Activated CD4-positive, alpha-beta T cell treated with anti-CD3 and anti-CD28 coated beads, Interleukin-2, amount 10 ng/mL, durations not matched to agents 7 days and 5 days (primary cell): ENCODE results near the gene C16orf46. TPM values are rescaled to one million over a fixed set of nuclear protein-coding genes. Genes with fewer than 3 reads are reported as not detected.

Experiments
- CTCF ChIA-PET: fragments of 350-600 bp; sonication (Branson Sonifier 250); formaldehyde crosslinking; loops from one replicate; lab custom pipeline; 2021; ENCODE audit warnings: antibody characterized with exemption; lab: Charles Lee
- POLR2A ChIA-PET: fragments of 350-600 bp; sonication (Branson Sonifier 250); formaldehyde crosslinking; loops from one replicate; lab custom pipeline; 2021; ENCODE audit warnings: antibody characterized with exemption; lab: Charles Lee
- DNase-seq: peaks from one replicate; pipeline ENCODE4 v3.0.0-alpha.2; 2020
- H3K27ac Mint-ChIP-seq: one replicate; pipeline ENCODE4 v1.8.0; 2021; ENCODE audit warnings: mild to moderate bottlenecking, moderate library complexity, mixed read lengths
- H3K27me3 Mint-ChIP-seq: one replicate; pipeline ENCODE4 v1.8.0; 2021; ENCODE audit warnings: mixed read lengths
- H3K36me3 Mint-ChIP-seq: one replicate; pipeline ENCODE4 v1.8.0; 2021; ENCODE audit warnings: low read depth, mixed read lengths
- H3K4me1 Mint-ChIP-seq: one replicate; pipeline ENCODE4 v1.8.0; 2021; ENCODE audit warnings: mixed read lengths
- H3K4me3 Mint-ChIP-seq: one replicate; pipeline ENCODE4 v1.8.0; 2021; ENCODE audit warnings: mild to moderate bottlenecking, moderate library complexity, mixed read lengths
- H3K9me3 Mint-ChIP-seq: one replicate; pipeline ENCODE4 v1.8.0; 2021; ENCODE audit warnings: mixed read lengths
- total RNA-seq, 2 experiments: library from RNA; stranded (reverse); gene quantifications; one replicate each; pipeline ENCODE4 v1.2.3, GENCODE V29; 2021

Gene C16orf46
- total RNA-seq, 2 experiments from 2014 or later, result 0.17 TPM; not detected in 1

DNA sequence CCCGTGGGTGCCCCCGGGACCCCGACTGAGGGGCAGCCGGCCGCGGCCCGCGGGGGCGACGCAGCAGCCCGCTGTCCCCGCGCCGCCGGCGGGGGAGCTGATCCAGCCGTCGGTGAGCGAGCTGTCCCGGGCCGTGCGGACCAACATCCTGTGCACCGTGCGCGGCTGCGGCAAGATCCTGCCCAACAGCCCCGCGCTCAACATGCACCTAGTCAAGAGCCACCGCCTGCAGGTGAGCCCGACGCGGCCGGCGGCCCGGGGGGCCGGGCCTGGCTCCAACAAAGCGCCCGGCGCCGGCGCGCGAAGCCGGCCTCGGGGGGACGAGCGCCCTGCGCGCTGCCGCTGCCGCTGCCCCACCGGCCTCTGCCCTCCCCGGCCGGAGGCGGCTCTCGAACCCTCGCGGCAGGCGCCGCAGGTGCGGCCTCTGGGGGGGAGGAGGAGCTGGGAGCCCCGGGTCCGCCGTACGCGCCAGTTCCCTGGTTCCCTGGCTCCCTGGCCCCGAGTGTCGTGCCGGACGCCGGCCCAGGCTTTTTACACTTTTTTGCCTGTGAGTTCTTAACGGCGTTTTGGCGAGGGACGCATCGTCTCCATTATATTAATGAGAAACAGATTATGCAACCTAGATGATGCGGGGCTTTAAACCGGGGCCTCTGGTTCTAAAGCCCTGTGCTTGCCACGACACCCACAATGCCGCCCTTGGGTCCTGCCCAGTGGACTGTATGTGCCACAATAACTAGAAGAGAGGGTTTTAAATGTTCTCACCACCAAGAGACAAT, 40.9 kb downstream of the C16orf46 start:
- Mint-ChIP-seq H3K27me3 (no peaks in the 10 kb centered on the region), H3K27ac (peak overlapping the region; percentile 82), H3K9me3 (no peaks in the 10 kb centered on the region), H3K4me1 (peaks cover 29% of the 10 kb centered on the region), H3K36me3 (peaks cover 34% of the 10 kb centered on the region), H3K4me3 (peak overlapping the region; percentile 83)
- ChIA-PET CTCF (interaction anchor here (0.5 to 7.0 kb wide), 37 partner anchors 9 to 808 kb away, joined by 3 to 70 read pairs (median 4); partner anchors contain the start of genes C16orf46, CENPN and CMC2), POLR2A (interaction anchor here (0.7 kb wide), 1 partner anchor 328 kb away, joined by 5 read pairs; no protein-coding TSS in a partner anchor)
- DNase-seq, result peak; percentile 56

DNA sequence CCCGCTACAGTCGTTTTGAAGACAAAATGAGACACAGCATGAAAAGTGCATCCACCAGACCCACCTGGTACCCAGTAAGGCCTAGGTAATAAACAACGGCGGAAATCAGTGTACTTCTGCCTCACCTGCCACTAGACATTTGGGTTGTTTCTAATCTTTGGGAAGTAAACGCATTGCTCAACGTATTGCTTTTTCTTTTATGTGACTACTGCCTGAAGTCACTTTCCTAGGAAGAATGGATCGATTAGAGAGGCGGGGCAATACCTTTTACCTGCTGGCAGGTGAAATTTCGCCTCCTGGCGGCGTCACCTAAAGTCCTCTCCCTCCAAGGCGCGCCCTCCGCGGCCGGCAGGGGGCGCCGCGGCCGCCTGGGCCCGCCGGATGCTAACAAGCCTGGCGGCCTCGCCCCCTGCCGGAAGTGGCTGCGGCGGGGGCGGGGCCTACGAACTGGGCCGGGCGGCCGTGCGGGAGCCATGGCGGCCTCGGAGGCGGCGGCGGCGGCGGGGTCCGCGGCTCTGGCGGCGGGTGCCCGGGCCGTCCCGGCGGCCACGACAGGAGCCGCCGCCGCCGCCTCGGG, 41.6 kb downstream of the C16orf46 start, which contains the start of gene ATMIN:
Gene ATMIN (plus strand): TSS at position 445 of the 577 bp plus-strand sequence. CDS start 29 bp downstream, at position 474.
- Mint-ChIP-seq H3K4me3 (peak within 1 kb of the TSS; percentile 83), H3K4me1 (peaks cover 29% of the 10 kb centered on the region), H3K27ac (peak within 1 kb of the TSS; percentile 82), H3K27me3 (no peaks in the 10 kb centered on the region), H3K9me3 (no peaks in the 10 kb centered on the region), H3K36me3 (peaks cover 32% of the 10 kb centered on the region)
- CTCF ChIA-PET, result interaction anchor here (0.5 to 7.0 kb wide), 38 partner anchors 10 to 722 kb away, joined by 3 to 70 read pairs (median 4); partner anchors contain the start of genes C16orf46, CENPN and CMC2
- POLR2A ChIA-PET, result interaction anchor here (0.7 kb wide), 1 partner anchor 329 kb away, joined by 5 read pairs; no protein-coding TSS in a partner anchor
- peak; percentile 87 for DNase-seq

DNA sequence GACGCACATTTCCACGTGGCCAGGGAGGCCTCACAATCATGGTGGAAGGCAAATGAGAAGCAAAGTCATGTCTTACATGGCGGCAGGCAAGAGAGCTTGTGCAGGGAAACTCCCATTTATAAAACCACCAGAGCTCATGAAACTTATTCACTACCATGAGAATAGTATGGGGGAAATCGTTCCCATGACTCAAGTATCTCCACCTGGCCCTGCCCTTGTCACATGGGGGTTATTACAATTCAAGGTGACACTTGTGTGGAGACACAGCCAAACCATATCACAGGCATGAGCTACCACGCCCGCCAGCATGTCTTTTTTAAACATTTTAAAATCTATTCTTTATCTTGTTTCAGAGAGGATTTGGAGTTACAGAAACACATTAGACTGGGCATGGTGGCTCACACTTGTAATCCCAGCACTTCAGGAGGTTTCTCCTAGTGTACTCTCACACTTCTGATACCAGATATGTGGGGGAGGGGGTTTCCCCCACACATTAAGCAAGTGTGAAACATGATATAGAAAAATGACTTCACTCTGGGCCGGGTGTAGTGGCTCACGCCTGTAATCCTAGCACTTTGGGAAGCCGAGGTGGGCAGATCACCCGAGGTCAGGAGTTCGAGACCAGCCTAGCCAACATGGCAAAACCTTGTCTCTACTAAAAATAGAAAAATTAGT, 47.0 kb downstream of the C16orf46 start:
- no peak for DNase-seq
- no peak overlapping the region for H3K27ac Mint-ChIP-seq
- no peak overlapping the region for H3K4me3 Mint-ChIP-seq
- H3K36me3 Mint-ChIP-seq, result peaks cover 55% of the 10 kb centered on the region
- peaks cover 2% of the 10 kb centered on the region for H3K4me1 Mint-ChIP-seq
- H3K9me3 Mint-ChIP-seq, result no peaks in the 10 kb centered on the region
- H3K27me3 Mint-ChIP-seq, result no peaks in the 10 kb centered on the region
- POLR2A ChIA-PET, result no interaction called here
- CTCF ChIA-PET, result interaction anchor here (1.1 to 1.2 kb wide), 2 partner anchors 23 to 708 kb away, joined by 3 read pairs; partner anchors contain the start of gene CENPN

DNA sequence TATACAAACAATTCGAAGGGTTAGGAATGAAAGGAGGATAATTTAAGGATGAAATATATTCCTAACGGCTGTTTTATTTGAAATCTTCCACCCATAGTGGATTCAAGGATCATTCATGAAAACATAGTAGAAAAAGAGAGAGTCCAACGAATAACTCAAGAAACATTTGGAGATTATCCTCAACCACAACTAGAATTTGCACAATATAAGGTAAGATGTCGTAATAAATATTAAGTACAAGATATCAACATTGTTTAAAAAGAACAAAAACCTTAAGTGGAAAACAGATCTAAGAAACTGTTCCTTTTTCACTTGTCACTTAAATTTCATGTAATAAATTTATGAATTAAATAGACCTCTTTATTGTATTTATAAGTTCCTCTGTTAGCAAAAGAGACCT, 50.6 kb downstream of the C16orf46 start:
- CTCF ChIA-PET, result interaction anchor here (0.6 kb wide), 1 partner anchor 51 kb away, joined by 3 read pairs; no protein-coding TSS in a partner anchor
- Mint-ChIP-seq H3K9me3 (no peaks in the 10 kb centered on the region), H3K36me3 (peaks cover 60% of the 10 kb centered on the region), H3K27me3 (no peaks in the 10 kb centered on the region), H3K4me1 (no peaks in the 10 kb centered on the region), H3K27ac (no peak overlapping the region), H3K4me3 (no peak overlapping the region)
- no peak for DNase-seq
- POLR2A ChIA-PET, result no interaction called here

- Mint-ChIP-seq H3K27ac (no peak overlapping the region), H3K9me3 (no peaks in the 10 kb centered on the region), H3K27me3 (no peaks in the 10 kb centered on the region), H3K4me3 (no peak overlapping the region), H3K4me1 (no peaks in the 10 kb centered on the region), H3K36me3 (peaks cover 61% of the 10 kb centered on the region)
- POLR2A ChIA-PET, result no interaction called here
- DNase-seq, result no peak
- CTCF ChIA-PET, result interaction anchor here (0.6 to 8.8 kb wide), 5 partner anchors 11 to 21 kb away, joined by 3 to 70 read pairs (median 3); partner anchors contain the start of genes ATMIN, CENPN and CMC2
Measured at GRCh38 chr16:81018496-81018895, 58.5 kb downstream of the C16orf46 start.

DNA sequence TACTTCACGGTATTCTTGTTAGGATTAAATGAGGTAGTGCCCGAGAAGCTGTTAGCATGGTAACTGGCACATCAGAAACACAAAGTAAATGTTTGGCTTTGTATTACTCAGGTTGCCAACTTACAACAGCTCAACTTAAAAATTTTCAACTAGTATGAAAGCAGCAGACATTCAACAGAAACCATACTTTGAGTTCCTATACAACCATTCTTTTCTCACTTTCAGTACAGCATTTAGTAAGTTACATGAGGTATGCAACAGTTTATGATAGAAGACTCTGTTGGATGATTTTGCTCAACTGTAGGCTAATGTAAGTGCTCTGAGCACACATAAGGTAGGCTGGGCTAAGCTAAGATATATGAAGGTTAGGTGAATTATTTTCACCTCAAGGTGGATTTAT, 62.4 kb downstream of the C16orf46 start:
- Mint-ChIP-seq H3K27me3 (no peaks in the 10 kb centered on the region), H3K9me3 (no peaks in the 10 kb centered on the region), H3K36me3 (peaks cover 61% of the 10 kb centered on the region), H3K4me1 (peaks cover 10% of the 10 kb centered on the region), H3K27ac (no peak overlapping the region), H3K4me3 (no peak overlapping the region)
- POLR2A ChIA-PET, result no interaction called here
- DNase-seq, result no peak
- CTCF ChIA-PET, result interaction anchor here (1.7 to 2.2 kb wide), 2 partner anchors 10 to 21 kb away, joined by 6 to 7 read pairs; partner anchors contain the start of gene ATMIN

DNA sequence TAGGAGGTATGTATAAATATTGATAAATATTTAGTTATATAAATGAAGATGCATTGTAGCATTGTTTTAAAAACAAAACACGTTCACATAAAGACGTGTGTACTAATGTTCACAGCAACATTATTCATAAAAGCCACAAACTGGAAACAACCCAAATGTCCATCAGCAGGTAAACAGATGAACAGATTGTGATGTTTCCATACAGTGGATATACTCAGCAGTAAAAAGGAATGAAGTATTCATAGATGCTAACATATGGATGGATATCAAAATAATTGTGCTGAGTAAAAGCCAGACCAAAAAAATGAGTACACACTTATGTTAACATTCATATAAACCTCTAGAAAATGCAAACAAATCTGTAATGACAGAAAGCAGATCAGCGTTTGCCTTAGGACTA, 64.1 kb downstream of the C16orf46 start:
- Mint-ChIP-seq H3K27ac (no peak overlapping the region), H3K27me3 (no peaks in the 10 kb centered on the region), H3K36me3 (peaks cover 56% of the 10 kb centered on the region), H3K4me1 (peaks cover 26% of the 10 kb centered on the region), H3K9me3 (no peaks in the 10 kb centered on the region), H3K4me3 (no peak overlapping the region)
- ChIA-PET CTCF (no interaction called here), POLR2A (no interaction called here)
- no peak for DNase-seq

Other genes starting within 250 kb of the C16orf46 start
- 10 to 100 TPM; 90.3 to 99.7 TPM for gene CMC2, start 70.4 kb downstream of the C16orf46 start, total RNA-seq
- gene CENPN, start 70.0 kb downstream of the C16orf46 start, total RNA-seq, result 10 to 100 TPM; 53.7 to 55.3 TPM
- 10 to 100 TPM; 28.3 to 37.0 TPM for gene ATMIN, start 41.4 kb downstream of the C16orf46 start, total RNA-seq
- gene GCSH, start 19.2 kb upstream of the C16orf46 start, total RNA-seq, result 10 to 100 TPM in 1 of 2 experiments, 1 to 10 TPM in 1; 7.0 to 11.0 TPM
- gene BCO1, start 161.5 kb upstream of the C16orf46 start, total RNA-seq, result not detected
- 1 to 10 TPM; 6.3 to 6.9 TPM for gene GAN, start 237.7 kb upstream of the C16orf46 start, total RNA-seq